HG03045 (cell line): ENCODE results near the gene SUGT1.
A peak's percentile ranks its signal among the peaks of the same experiment; 100 is the strongest.
"Not testable (repeated sequence)": the region's sequence is repeated elsewhere in the genome, so short reads cannot be mapped to it uniquely, and the experiment has no call there.

Source experiments
- ATAC-seq: cut with Tn5 transposase; IDR thresholded peaks from one replicate; pipeline ENCODE4 v1.9.1; 2021; ENCODE audit warnings: mild to moderate bottlenecking, moderate library complexity; ENCODE audit not compliant: unreplicated experiment

SUGT1 gene

GRCh38 chr13:52665325-52665724 is 12.7 kb downstream of the SUGT1 start:
- ATAC-seq: no peak

DNA sequence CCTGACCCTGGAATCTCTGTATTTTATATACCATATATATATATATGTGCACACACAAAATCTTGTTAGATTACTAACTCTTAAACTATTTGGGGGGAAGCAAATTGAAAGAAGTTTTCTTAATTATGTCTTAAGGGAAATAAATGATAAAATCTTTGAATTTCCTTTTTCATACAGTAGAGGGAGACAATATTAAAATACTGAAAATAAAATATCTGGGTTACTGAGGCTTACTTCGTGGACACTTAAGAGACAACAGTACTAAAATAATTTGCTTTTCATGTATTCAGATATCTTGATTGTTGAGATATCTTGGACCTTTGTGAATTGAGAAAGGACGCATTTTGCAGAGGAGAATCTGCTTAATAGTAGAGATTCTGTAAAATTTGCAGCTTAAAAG is 17.0 kb downstream of the SUGT1 start:
- ATAC-seq: no peak

DNA sequence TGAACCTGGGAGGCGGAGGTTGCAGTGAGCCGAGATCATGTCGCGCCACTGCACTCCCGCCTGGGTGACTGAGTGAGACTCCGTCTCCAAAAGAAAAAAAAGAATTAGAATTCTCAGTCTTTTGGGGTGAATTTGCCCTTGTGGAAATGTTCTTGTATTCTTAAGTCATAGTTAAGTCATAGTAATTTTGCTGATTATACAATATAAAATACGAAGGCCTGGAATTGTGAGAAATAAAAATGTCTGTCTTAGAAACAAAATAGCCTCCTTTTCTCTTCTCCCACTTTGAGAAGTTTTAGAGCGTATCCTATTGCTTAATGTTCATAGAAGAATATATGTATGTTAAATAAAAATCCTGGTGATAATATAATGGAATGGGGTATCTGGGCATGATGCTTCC is 18.1 kb downstream of the SUGT1 start:
- no peak for ATAC-seq

- ATAC-seq: no peak
These were observed 20.8 kb downstream of the SUGT1 start for GRCh38 chr13:52673465-52673864.

- no peak for ATAC-seq
These were observed 25.2 kb downstream of the SUGT1 start for GRCh38 chr13:52677823-52678222.

GRCh38 chr13:52685806-52686205 is 33.2 kb downstream of the SUGT1 start:
- ATAC-seq: not testable (repeated sequence)

GRCh38 chr13:52686376-52686775 is 33.7 kb downstream of the SUGT1 start:
- ATAC-seq: no peak

DNA sequence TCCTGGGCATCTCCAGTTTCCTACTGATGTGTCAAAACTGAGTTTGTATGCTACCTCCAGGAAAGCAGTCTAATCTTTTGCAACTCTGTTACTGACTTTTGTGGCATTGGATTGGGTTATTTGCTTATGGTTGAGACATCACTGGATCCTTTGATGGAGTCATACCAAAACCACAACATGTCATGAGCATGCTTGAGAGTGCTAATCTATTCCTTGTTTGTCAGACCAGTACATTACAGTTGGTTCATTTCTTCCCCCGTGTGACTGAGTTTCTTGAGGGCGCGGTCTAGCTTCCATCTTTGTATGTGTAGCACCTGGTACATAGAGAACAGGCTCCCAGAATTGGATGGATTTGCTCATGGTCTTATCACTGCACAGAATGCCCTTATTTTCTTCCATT is 43.2 kb downstream of the SUGT1 start:
- peak; percentile 49 for ATAC-seq

DNA sequence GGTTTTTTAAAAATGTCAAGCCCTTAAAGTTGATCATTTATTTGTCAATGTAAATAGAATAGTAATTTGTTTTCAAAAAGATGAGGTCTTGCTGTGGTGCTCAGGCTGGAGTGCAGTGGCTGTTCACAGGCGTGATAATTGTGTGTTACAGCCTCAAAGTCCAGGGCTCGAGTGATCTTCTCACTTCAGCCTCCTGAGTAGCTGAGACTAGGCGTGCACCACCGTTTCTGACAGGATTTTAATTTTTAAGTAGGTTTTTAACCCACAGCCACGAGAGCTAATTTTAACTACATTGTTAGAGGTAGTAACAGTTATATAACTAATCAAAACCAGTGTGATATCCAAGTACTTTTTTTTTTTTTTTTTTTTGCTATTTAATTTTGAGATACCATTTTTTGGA is 43.9 kb downstream of the SUGT1 start:
- no peak for ATAC-seq

DNA sequence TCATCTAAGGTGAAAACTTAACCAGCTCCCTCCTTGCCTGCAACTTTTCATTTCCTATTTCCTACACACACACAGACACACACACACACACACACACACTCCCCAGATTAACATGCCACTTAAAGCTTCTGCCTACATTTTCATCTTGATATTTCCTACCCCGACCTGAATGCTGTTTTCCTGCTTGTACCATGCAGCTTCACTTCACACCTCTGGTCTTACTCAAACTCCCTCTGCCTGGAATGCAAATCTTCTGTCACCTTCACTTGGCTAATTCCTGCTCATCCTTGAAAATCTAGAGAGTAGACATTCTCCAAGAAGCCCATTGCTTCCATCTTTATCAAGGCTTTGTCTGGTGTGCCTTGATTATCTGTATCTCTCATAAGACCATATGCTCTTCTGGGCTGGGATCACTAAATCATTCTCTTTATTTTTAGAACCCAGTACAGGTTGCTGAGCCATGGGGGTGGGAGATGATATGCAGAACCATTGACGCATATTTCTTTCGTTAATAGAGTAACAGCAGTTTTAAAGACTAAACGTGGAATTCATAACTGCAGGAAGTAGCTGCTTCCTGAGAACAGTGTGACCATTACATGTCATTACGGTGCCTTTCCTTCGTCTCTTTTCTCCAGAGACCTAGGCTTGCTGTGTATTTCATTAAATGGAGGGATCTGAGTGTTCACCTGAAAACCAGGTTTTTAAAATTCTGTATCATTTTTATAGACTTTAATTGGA is 49.3 kb downstream of the SUGT1 start:
- no peak for ATAC-seq

GRCh38 chr13:52703482-52703881 is 50.8 kb downstream of the SUGT1 start:
- no peak for ATAC-seq

DNA sequence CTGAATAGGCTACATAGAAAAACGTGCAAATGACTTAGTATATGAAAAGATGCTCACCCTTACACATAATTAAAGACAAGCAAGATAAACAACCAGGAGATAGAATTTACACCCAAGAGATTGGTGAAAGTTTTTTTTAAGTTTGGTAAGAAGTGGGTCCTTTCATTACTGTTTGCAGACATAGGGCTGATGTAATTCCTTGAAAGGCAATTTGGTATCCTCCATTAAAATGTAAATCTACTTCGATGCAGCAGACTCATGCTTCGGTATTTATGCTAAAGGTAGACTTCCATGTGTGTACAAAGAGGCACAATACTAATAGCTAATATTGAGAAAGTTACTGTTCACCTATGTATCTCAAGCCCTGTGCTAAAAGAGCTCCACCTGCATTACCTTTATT is 53.4 kb downstream of the SUGT1 start:
- ATAC-seq: no peak

DNA sequence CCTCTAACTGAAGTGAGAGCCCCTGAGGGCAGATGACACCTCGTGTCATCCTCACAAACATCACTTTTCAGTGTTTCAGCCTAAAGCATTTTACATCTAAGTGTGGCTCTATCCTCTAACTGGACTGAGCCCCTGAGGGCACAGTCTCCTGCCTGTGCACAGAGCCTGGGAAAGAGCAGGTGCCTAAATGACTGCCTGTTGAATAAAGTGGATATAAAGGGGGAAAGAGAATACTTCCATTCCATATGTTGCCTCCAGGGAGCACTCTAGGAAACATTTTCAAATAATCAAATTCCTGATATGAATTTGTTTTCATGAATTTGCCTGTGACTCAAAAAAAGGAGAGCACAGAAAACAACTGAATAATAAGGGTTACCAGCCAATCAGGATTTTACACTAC is 54.7 kb downstream of the SUGT1 start:
- ATAC-seq: no peak

DNA sequence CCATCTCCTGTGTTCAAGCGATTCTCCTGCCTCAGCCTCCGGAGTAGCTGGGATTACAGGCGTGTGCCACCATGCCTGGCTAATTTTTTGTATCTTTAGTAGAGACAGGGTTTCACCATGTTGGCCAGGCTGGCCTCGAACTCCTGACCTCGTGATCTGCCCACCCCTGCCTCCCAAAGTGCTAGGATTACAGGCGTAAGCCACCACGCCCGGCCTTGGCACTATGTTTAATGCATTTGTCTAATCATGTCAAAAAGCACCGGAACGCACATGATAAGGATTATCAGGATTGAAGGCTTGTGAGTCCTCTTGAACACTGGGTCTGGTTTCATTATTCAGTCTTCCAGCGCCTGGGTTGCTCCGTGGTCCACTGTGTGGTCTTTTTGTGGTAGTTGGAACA is 55.6 kb downstream of the SUGT1 start:
- ATAC-seq: not testable (repeated sequence)

DNA sequence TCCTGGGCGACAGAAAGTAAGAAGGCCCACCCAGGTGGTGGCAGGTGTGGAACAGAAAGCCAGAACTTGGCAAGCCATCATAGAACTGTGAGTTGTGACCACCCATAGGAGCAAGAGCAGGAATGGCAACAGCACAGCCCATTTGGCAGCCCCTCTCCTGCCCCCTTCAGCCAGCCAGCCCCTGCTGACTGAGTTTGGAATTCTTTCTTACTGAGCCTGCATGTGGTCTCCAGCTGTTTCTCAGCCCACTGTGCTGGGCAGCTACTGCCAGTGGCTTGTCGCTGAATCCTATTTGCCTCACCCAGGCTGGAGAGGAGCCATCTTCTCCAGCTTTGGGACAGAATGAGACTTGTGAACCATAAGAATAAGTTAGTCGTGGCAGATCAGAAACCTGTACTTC is 58.6 kb downstream of the SUGT1 start:
- ATAC-seq: no peak

- ATAC-seq: no peak
These were observed 59.7 kb downstream of the SUGT1 start for GRCh38 chr13:52712385-52712784.

DNA sequence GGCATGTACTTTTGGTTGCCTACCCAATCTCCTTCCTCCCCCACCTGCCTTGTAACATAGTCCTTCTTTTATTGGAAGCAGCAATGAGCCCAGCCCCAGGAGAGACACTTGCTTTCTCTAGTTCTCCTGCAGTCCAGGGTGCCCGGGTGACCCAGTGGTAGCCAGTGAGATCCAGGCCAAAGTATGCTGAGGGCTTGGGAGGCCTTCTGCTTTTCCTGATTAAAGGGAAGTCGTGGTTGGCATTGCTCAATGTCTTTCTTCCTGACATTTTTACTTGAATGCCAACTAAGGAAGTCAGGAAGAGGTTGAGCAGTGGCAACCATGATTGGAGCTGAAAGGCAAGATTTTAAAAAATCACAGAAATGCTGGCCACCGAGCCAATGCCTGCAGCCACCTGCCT is 61.3 kb downstream of the SUGT1 start:
- no peak for ATAC-seq

GRCh38 chr13:52720904-52721303 is 68.3 kb downstream of the SUGT1 start:
- ATAC-seq: not testable (repeated sequence)

GRCh38 chr13:52721356-52721755 is 68.7 kb downstream of the SUGT1 start:
- ATAC-seq: not testable (repeated sequence)

- ATAC-seq: no peak
These were observed 70.5 kb downstream of the SUGT1 start for GRCh38 chr13:52723181-52723580.

GRCh38 chr13:52725302-52725701 is 72.7 kb downstream of the SUGT1 start:
- no peak for ATAC-seq

GRCh38 chr13:52726258-52726657 is 73.6 kb downstream of the SUGT1 start:
- no peak for ATAC-seq

- ATAC-seq: no peak
These were observed 81.5 kb downstream of the SUGT1 start for GRCh38 chr13:52734075-52734623.
